Ascending aorta (tissue), 2 donors: ENCODE measurements around the gene RDH16. TPM values are rescaled to one million over a fixed set of nuclear protein-coding genes. Genes with fewer than 3 reads are reported as not detected.

Experiments used
- DNase-seq, 2 donors: peaks; one replicate each; pipeline ENCODE4 v3.0.0-alpha.2; 2019; ENCODE audit warnings: low spot score in 2 of 2
- H3K27ac ChIP-seq, 2 donors: fragments of 200-600 bp; sonication (generic); one replicate each; pipeline ENCODE4 v1.5.1; 2016 to 2017; ENCODE audit warnings: mild to moderate bottlenecking in 1 of 2
- H3K27me3 ChIP-seq: fragments of 200-600 bp; sonication (generic); one replicate; pipeline ENCODE4 v1.5.1; 2017
- H3K36me3 ChIP-seq, 2 donors: fragments of 200-600 bp; sonication (generic); one replicate each; pipeline ENCODE4 v1.5.1; 2016
- H3K4me1 ChIP-seq, 2 donors: fragments of 200-600 bp; sonication (generic); one replicate each; pipeline ENCODE4 v1.5.1; 2016 to 2017; ENCODE audit warnings: mild to moderate bottlenecking in 1 of 2
- H3K4me3 ChIP-seq, 2 donors: fragments of 200-600 bp; sonication (generic); one replicate each; pipeline ENCODE4 v1.5.1; 2016 to 2017; ENCODE audit warnings: mild to moderate bottlenecking in 1 of 2
- H3K9me3 ChIP-seq, 2 donors: fragments of 200-600 bp; sonication (generic); one replicate each; pipeline ENCODE4 v1.5.1; 2016
- CTCF ChIP-seq, 3 experiments: fragments of 200-600 bp in 2 of 3; fragments of 450-650 bp in 1 of 3; sonication (generic) in 2 of 3; IDR thresholded peaks; one replicate each; pipeline ENCODE4 v1.5.1; 2016 to 2019; ENCODE audit warnings: antibody characterized with exemption in 3 of 3, mild to moderate bottlenecking in 1 of 3, moderate library complexity in 1 of 3
- intact Hi-C: fragments of 100-400 bp; cut with DNase I; formaldehyde crosslinking; loops from one replicate; pipeline ENCODE4 v1.15.1; 2023
- total RNA-seq: library from RNA; depleted of rRNA; stranded (reverse); fragments of >200 nt; gene quantifications from one replicate; pipeline ENCODE4 v1.1.0, GENCODE V29; 2016

RDH16 gene
- total RNA-seq: 5.6 TPM

GRCh38 chr12:56957229-56958052 is at the start of gene RDH16:
Gene RDH16, minus strand, starts transcription at chr12:56957608. Its CDS starts 146 bp downstream, at chr12:56957462.
- DNase-seq: no peak
- no peak for TF ChIP-seq CTCF (IDR thresholded peaks at IDR 0.05)
- Histone ChIP-seq H3K4me1 (no peaks in the 10 kb centered on the region), H3K4me3 (no peak within 1 kb of the TSS), H3K9me3 (peaks cover 0 to 7% of the 10 kb centered on the region in 2 donors), H3K27ac (no peak within 1 kb of the TSS), H3K27me3 (no peaks in the 10 kb centered on the region), H3K36me3 (no peaks in the 10 kb centered on the region)
- intact Hi-C loops: no loop called here

- Histone ChIP-seq H3K36me3 (peaks cover 25 to 27% of the 10 kb centered on the region in 2 donors), H3K4me1 (peaks cover 0 to 7% of the 10 kb centered on the region in 2 donors), H3K27me3 (no peaks in the 10 kb centered on the region), H3K27ac (peak overlapping the region; percentile 33 to 64), H3K9me3 (no peaks in the 10 kb centered on the region), H3K4me3 (peak overlapping the region; percentile 88 to 100)
- peak in 1 of 3 experiments; percentile 2 for TF ChIP-seq CTCF (IDR thresholded peaks at IDR 0.05)
- DNase-seq: no peak
- intact Hi-C loops: loop anchor here (5.0 kb wide), 1 partner anchor 55 kb away; no protein-coding TSS in a partner anchor
These were observed 49.5 kb upstream of the RDH16 start for GRCh38 chr12:57006809-57007475.

GRCh38 chr12:57005980-57006808 is 48.8 kb upstream of the RDH16 start, which contains the start of gene ZBTB39:
Gene ZBTB39, minus strand, starts transcription at chr12:57006546. Its CDS starts 1,629 bp downstream, at chr12:57004917.
- Histone ChIP-seq H3K4me1 (peaks cover 0 to 7% of the 10 kb centered on the region in 2 donors), H3K27me3 (no peaks in the 10 kb centered on the region), H3K9me3 (no peaks in the 10 kb centered on the region), H3K36me3 (peaks cover 27 to 29% of the 10 kb centered on the region in 2 donors), H3K4me3 (peak within 1 kb of the TSS; percentile 88 to 100), H3K27ac (peak within 1 kb of the TSS; percentile 81 to 85)
- peak in 1 of 2 donors; percentile 78 for DNase-seq
- intact Hi-C loops: loop anchor here (5.0 kb wide), 1 partner anchor 56 kb away; no protein-coding TSS in a partner anchor
- TF ChIP-seq CTCF (IDR thresholded peaks at IDR 0.05): peak; percentile 36 to 58 (median 47)

- peaks cover 27 to 42% of the 10 kb centered on the region in 2 donors for H3K36me3 ChIP-seq
- no peaks in the 10 kb centered on the region for H3K9me3 ChIP-seq
These were observed 47.2 kb upstream of the RDH16 start for GRCh38 chr12:57004651-57005050.

More at GRCh38 chr12:57004651-57005050, 47.2 kb upstream of the RDH16 start:
- no peaks in the 10 kb centered on the region for H3K27me3 ChIP-seq
- no peak overlapping the region for H3K4me3 ChIP-seq
- peaks cover 0 to 7% of the 10 kb centered on the region in 2 donors for H3K4me1 ChIP-seq
- intact Hi-C loops: loop anchor here (5.0 kb wide), 1 partner anchor 58 kb away; no protein-coding TSS in a partner anchor
- H3K27ac ChIP-seq: no peak overlapping the region
- TF ChIP-seq CTCF (IDR thresholded peaks at IDR 0.05): no peak
- no peak for DNase-seq
